Activated effector memory CD4-positive, alpha-beta T cell treated with anti-CD3 and anti-CD28 coated beads, Interleukin-2, amount 50 U/mL, for 16 hours (primary cell): Measurements from ENCODE around the gene STIM2.

Experiments
- DNase-seq: peaks from one replicate; pipeline ENCODE4 v3.0.0-alpha.2; 2020

The STIM2 gene

GRCh38 chr4:27048429-27049238, 188.0 kb downstream of the STIM2 start:
- DNase-seq: no peak

- no peak for DNase-seq
These were observed 188.7 kb downstream of the STIM2 start for GRCh38 chr4:27049239-27049829.

DNA sequence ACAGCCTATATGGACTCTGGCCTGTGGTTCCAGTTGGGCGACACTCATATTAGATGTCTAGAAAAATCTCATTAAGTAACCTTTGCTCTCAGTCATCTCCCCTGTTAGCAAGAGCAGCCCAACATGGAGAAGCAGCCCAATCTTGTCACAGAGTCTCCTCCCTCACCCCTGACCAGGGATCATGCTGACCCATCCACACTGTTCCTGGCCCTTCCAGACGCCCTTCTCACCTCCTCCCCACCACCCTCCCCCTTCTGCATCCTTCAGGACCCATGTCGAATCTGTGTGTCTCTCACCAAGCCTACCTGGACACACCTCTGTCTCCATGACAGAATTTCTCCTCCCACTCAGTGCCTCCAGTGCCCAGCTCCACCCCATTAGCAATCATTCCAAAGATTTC, 190.1 kb downstream of the STIM2 start:
- no peak for DNase-seq

GRCh38 chr4:27055221-27055760, 194.7 kb downstream of the STIM2 start:
- no peak for DNase-seq

DNA sequence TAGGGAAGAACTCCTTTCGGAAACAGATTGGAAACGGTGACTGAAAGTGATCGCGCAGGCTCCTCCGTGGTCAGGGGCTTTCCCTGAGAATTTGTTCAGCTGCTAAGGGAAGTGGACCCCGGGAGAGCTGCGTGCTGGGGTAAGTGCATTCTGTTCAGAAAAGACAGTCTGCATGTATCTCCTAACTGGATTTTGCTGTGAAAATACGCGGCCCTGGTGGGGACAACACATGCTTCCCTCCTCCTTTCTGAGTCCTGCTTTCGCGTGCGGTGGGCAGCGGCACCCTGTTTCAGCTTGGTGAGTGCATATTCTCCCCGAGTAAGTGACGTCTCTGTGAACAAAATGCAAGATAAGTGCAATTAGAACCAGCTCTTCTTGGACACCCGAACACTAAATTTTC, 195.6 kb downstream of the STIM2 start:
- DNase-seq: no peak

DNA sequence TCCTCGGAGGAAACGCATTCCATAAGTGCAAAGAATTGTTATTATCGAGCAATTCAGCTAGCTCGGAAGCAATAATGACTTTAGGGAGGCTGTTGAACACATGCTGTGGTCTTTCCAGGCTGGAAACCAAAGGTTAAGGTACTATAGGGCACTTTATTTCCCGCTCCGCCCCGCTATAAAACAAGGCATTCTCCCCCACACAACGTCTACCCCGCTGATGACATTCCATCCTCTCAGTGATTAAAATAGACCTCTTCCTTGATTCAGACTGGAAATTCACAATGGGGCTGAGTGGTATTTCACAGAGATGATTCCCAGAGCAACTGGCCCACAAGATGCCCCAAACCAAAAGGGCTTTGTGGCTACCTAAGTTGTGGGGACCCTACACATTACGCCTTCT, 196.4 kb downstream of the STIM2 start:
- no peak for DNase-seq

GRCh38 chr4:27057662-27058061, 197.0 kb downstream of the STIM2 start:
- DNase-seq: no peak

- DNase-seq: no peak
These were observed 198.3 kb downstream of the STIM2 start for GRCh38 chr4:27058819-27059406.

GRCh38 chr4:27059446-27059845, 198.8 kb downstream of the STIM2 start:
- DNase-seq: no peak

DNA sequence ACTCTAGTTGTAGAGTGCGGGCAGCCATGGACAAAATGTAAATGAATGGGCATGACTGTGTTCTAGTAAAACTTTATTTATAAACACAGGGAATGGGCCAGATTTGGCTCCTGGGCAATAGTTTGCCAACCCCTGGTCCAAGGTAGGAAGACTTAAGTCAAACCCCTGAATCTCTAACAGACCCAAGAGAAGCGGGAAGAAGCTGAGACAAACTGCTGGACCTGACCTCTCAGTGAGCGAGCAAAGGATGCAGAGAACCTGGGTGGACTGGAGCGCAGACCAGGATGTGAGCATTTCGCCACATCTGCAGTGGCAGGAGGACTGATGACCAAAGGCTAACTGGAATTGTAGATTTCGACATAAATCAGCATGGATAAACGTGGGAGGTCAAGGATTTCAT, 201.6 kb downstream of the STIM2 start:
- no peak for DNase-seq

DNA sequence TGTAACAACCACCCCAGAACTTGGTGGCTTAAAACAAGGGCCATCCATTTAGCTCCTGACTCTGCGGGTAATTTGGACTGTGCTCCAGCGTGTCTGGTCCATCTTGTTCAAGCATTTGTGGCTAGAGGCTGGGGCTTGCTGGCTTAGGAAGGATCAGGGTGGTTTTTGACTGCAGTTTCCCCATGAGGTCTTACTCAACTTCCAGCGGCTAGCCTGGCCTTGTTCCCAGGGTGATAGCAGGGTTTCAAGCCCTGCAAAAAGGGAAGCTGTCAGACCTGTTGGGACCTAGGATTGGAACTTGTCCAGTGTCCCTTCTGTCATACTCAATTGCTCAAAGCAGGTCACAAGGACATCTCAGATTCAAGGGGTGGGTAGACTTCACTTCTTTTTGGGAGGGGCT, 205.9 kb downstream of the STIM2 start:
- no peak for DNase-seq

DNA sequence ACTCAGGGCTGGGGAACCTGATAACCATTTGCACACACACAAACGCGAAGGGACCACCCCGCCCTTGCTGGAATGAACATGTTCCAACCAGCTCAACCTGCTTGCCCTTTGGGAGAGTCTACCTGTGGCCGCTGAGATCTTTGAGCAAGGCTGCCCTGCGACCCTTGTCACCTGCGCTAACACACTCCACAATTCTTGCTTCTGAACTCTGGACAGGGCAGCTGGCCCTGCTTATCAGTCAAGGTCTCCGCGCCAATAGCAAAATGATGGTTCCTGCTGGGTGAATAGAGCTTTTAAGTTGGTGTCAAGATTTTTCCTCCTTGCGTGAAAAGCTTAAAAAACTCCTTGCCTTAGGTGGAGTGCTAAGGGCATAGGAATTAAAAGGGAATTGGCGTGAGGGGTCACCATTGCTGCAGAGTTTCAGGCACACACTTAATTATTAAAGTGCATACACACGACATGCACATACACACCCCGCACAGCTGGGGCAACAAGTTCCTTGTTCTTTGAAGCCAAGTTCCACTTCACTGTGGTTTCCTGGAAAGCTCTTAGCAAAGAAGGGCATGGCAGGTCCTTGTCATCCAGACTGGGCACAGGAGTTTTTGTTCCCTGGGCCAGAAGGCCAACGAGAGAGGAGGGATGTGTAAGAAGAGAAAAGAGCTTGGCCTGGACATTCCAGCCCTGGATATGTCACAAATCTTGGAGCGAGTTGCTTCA, 207.7 kb downstream of the STIM2 start:
- no peak for DNase-seq
